Stimulated activated CD4-positive, alpha-beta T cell treated with anti-CD3 and anti-CD28 coated beads, Interleukin-1b, Interleukin-23, amount 100 ng/mL, for 1 hour (primary cell): Measurements from ENCODE around the gene TGFBI.

Experiments used
- DNase-seq, 2 donors: peaks; one replicate each; pipeline ENCODE4 v3.0.0-alpha.2; 2020; ENCODE audit warnings: low read depth in 2 of 2

Gene TGFBI

GRCh38 chr5:136028782-136029742 is at the start of gene TGFBI:
Gene TGFBI, plus strand, starts transcription at chr5:136028988. Its CDS starts 68 bp downstream, at chr5:136029056.
- no peak for DNase-seq

GRCh38 chr5:135978993-135979392 is 49.8 kb upstream of the TGFBI start:
- no peak for DNase-seq

- DNase-seq, result no peak
Observed at GRCh38 chr5:135979510-135979909, 49.3 kb upstream of the TGFBI start.

GRCh38 chr5:135980620-135981019 is 48.2 kb upstream of the TGFBI start:
- no peak for DNase-seq

- DNase-seq, result no peak
Observed at GRCh38 chr5:135985951-135986350, 42.8 kb upstream of the TGFBI start.

GRCh38 chr5:135986401-135986800 is 42.4 kb upstream of the TGFBI start:
- DNase-seq, result no peak

- DNase-seq, result no peak
Observed at GRCh38 chr5:135986891-135987401, 41.8 kb upstream of the TGFBI start.

- no peak for DNase-seq
Observed at GRCh38 chr5:135988546-135988945, 40.2 kb upstream of the TGFBI start.

GRCh38 chr5:135989686-135990085 is 39.1 kb upstream of the TGFBI start:
- no peak for DNase-seq

- no peak for DNase-seq
Observed at GRCh38 chr5:135990528-135991255, 38.1 kb upstream of the TGFBI start.

GRCh38 chr5:135991429-135991828 is 37.4 kb upstream of the TGFBI start:
- no peak for DNase-seq

GRCh38 chr5:135993335-135993879 is 35.4 kb upstream of the TGFBI start:
- DNase-seq, result no peak

- DNase-seq, result no peak
Observed at GRCh38 chr5:135993880-135994636, 34.7 kb upstream of the TGFBI start.

GRCh38 chr5:135995976-135996375 is 32.8 kb upstream of the TGFBI start:
- no peak for DNase-seq

GRCh38 chr5:135996611-135997010 is 32.2 kb upstream of the TGFBI start:
- DNase-seq, result no peak

GRCh38 chr5:135997673-135998335 is 31.0 kb upstream of the TGFBI start:
- no peak for DNase-seq

GRCh38 chr5:135998889-135999288 is 29.9 kb upstream of the TGFBI start:
- DNase-seq, result no peak

- DNase-seq, result no peak
Observed at GRCh38 chr5:135999406-136000139, 29.2 kb upstream of the TGFBI start.

GRCh38 chr5:136000147-136000546 is 28.6 kb upstream of the TGFBI start:
- no peak for DNase-seq

GRCh38 chr5:136000932-136001331 is 27.9 kb upstream of the TGFBI start:
- DNase-seq, result no peak
